Peyer's patch (tissue), 4 donors: ENCODE results near the gene CYP21A2.
"Not testable (repeated sequence)": the region's sequence is repeated elsewhere in the genome, so short reads cannot be mapped to it uniquely, and the experiment has no call there.

ENCODE experiments used
- CTCF ChIP-seq, 6 experiments: fragments of 450-650 bp in 4 of 6; fragments of 200-600 bp in 2 of 6; sonication (generic) in 1 of 6; IDR thresholded peaks; one replicate each; pipeline ENCODE4 v1.5.1; 2017 to 2019; ENCODE audit warnings: antibody characterized with exemption in 6 of 6, mild to moderate bottlenecking in 3 of 6, moderate library complexity in 1 of 6
- POLR2A ChIP-seq, 2 donors: fragments of 450-650 bp; IDR thresholded peaks; one replicate each; pipeline ENCODE4 v1.5.1; 2017; ENCODE audit warnings: antibody characterized with exemption in 2 of 2, mild to moderate bottlenecking in 2 of 2, moderate library complexity in 2 of 2

- not testable (repeated sequence) for TF ChIP-seq CTCF, POLR2A (IDR thresholded peaks at IDR 0.05)
Observed at GRCh38 chr6:32008616-32009015, 29.6 kb upstream of the CYP21A2 start.
